ENCODE measurements around the gene MYH11.
"Not testable (repeated sequence)": the region's sequence is repeated elsewhere in the genome, so short reads cannot be mapped to it uniquely, and the experiment has no call there.

Gene MYH11

DNA sequence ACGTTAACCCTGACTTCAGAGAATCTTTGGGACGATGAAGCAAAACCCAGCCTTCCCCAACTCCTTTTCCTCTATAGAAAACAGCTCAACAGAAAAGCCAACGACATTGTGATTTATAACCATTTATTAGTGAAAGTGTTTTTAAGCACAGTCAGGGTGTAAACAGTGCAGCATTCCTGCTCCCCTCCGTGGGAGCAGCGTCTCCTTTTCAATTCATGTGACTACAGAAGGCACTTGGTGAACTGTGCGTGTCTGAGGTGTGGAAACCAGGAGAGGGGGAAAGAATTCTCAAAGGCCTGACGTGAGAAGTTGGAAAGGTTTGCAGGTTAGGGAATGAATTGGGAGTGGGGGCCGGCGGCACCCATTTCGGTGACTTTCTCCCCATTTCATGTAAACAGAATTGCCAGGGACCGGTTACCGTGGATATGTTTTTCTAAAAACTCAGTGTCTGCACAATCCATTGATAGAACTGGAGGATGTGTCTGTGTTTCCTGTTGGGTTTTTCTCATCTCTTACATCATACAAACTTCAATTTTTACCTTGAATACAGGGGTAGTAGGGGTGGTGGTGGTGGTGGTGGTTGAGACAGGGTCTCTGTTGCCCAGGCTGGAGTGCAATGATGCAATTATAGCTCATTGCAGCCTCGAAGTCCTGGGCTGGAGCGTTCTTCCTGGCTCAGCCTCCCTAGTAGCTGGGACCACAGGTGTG is 153.6 kb downstream of the MYH11 start:
- no peak for DNase-seq

DNA sequence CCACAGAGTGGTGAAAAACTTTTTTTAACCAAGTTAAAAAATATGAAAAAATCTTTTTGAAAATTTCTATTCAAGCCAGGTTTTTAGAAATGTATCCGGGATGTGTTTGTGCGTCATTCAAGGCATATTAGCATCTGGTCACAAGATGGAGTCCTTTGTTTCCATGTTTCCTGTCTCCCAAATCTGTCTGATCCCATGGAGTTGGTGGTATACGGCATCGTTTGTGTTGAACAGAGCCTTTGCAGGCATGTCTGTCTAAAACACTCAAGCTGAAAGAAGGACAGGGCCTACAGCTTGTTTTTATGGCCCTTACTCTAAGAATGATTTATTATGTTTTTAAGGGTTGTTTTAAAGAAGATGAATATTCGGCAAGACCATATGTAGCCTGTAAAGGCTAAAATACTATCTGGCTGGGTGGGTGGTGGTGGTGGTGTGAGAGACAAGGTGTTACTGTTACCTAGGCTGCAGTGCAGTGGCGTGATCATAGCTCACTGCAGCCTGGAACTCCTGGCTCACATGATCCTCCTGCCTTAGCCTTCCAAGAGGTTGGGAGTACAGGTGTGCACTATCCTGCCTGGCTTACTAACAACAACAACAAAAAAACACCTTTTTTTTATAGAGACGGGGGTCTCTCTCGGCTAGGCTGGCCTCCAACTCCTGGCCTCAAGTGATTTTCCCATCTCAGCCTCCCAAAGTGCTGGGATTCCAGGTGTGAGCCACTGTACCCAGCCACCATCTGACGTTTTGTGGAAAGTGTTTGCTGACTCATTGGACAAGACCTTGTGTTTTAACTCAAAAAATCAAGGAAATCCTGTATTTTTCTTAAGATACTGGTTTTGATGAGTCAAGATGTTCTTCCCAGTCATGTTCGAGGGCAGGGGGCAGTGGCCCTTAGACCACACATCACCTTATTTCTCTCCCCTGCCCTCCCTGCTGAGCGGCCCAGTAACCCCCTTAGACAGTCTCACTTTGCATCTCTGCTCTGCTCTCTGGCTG is 154.6 kb downstream of the MYH11 start:
- no peak for DNase-seq

DNA sequence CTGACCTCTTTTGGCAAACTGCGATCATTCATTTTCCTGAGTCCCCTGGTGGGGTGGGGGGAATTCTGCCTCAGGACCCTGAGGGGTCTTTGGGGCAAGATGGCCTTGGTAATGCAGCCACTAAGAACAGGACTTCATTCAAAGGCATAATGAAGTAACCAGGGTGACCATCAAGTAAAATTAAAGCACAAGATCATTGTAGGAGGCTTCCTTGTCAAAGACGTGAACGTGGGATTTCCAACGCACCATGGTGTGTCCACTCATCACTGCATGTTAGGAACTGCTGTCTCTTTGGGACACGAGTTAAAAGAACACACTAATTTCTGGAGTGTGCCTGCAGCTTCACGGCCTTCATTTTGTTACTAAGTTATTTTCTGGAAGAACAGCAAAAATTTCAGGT is 155.5 kb downstream of the MYH11 start:
- no peak for DNase-seq

DNA sequence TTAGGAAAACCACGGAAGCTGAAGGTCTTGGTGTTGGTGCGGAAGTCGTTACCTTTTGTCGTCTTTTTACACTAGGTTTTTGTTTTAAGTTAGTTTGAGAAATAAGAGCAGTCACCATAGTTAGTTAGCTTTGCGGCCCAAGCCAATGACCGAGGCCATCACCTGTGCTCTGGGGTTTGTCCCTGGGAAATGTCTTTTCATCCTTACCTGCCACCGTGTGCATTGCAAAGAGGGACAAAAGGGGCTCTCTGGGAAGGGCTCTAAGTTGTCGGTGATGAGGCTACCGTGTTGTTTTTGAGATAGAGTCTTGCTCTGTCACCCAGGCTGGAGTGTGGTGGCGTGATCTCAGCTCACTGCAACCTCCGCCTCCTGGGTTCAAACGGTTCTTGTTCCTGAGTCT is 157.0 kb downstream of the MYH11 start:
- no peak for DNase-seq

DNA sequence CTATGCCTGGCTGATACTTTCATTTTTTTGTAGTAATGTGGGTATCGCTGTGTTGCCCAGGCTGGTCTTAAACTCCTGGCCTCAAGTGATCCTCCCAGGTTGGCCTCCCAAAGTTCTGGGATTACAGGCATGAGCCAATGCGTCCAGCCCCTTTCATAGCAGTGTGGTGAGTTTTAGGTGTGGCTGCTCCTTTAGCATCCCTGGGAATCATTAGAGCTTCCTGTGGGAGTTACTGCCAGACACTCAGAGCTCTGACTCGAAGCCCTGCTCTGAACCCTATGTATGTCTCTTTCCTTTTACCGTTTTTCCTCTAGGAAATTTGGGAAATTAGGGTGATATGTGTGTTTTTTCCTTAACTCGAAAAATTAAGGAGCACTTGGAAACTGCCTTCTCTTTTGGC is 162.3 kb downstream of the MYH11 start:
- no peak for DNase-seq

DNA sequence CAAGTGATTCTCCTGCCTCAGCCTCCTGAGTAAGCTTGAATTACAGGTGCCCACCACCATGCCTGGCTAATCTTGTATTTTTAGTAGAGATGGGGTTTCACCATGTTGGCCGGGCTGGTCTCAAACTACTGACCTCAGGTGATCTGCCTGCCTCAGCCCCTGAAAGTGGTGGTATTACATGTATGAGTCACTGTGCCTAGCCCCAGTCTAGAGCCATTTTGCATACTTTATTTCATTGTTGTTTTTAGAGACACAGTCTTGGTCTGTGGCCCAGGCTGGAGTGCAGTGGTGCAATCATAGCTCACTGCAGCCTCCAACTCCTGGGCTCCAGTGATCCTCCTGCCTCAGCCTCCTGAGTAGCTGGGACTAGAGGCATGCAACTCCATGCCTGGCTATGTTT is 164.3 kb downstream of the MYH11 start:
- DNase-seq: not testable (repeated sequence)

DNA sequence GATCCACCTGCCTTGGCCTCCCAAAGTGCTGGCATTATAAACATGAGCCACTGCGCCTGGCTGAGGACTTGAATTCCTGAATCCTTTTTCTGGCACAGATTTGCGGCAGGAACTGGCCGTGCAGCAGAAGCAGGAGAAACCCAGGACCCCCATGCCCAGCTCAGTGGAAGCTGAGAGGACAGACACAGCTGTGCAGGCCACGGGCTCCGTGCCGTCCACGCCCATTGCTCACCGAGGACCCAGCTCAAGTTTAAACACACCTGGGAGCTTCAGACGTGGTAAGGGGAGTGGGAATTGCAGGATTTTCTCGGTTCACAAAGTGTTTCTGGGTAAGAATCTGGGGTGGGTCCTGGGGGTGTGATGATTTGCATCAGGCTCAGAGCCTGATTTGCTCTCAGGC is 165.8 kb downstream of the MYH11 start:
- DNase-seq: no peak

DNA sequence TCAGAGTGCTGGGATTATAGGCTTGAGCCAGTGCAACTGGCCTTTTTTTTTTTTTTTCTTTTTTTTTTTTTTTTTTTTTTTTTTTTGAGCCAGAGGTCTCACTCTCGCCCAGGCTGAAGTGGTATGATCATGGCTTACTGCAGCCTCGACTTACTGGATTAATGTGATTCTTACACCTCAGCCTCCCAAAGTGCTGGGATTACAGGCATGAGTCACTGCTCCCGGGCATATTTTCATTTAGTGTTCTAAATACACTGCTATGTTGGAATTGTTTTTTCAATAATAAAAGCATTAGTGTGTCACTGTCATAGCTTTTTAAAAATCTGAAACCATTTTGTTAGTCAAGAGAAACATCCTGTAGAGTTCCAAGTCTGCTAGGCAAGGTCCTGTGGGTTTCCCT is 166.5 kb downstream of the MYH11 start:
- no peak for DNase-seq

DNA sequence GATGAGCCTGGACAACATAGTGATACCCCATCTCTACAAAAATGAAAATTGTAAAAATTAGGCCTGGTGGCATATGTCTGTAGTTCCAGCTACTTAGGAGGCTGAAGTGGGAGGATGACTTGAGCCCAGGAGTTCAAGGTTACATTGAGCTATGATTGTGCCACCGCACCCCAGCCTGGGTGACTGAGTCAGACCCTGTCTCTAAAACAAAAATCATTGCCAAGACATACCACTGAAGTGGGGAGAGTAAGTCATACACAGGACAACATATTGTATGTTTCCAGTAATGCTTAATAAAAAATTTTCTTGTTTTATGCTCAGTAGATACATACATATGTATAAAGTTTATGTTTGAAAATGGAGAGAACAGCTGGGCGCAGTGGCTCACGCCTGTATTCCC is 167.5 kb downstream of the MYH11 start:
- no peak for DNase-seq

DNA sequence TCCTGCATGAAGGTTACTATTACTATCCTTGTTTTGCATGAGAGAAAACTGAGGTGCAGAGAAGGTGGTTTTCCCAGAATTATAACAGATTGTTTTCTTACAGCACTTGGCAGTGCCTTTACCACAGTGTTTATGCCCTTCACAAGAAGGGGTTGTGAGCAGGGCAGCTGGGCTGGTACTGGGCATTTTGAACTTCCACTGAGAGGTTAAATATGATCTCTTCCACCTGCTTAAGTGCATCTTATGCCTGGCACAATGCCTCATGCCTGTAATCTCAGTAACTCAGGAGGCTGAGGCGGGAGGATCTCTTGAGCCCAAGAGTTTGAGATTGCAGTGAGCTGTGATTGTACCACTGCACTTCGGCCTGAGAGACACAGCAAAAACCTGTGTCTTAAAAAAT is 170.5 kb downstream of the MYH11 start:
- no peak for DNase-seq

DNA sequence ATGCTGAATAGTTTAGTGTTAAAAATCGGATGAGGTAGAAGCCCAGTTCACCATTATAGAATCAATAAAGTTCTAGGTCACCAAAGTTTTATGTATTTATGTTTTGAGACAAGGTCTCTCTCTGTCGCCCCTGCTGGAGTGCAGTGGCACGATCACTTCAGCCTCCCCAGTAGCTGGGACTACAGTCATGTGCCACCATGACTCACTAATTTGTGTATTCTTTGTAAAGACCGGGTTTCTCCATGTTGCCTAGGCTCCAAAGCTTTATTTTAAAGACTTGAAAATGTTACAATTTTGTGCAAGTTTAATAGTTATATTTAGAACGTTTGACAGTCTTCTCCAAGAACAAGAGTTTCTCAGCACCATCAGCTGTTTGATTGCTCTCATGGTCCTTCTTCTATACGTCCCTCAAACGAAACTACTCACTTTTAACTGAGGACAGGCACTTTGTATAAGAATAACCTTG is 174.7 kb downstream of the MYH11 start:
- no peak for DNase-seq

DNA sequence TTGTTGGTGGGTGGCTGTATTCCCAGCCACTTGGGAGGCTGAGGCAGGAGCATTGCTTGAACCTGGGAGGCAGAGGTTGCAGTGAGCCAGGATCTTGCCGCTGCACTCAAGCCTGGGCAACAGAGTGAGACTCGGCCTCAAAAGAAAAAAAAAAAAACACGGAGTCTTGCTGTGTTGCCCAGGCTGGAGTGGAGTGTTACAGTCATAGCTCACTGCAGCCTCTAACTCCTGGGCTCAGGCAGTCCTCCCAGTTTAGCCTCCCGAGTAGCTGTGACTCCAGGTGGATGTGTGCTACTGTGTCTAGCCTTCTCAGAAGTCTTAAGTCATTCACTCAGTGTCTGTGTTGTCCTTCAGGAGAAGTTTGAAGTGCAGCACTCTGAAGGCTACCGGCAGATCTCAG is 179.4 kb downstream of the MYH11 start:
- DNase-seq: no peak

DNA sequence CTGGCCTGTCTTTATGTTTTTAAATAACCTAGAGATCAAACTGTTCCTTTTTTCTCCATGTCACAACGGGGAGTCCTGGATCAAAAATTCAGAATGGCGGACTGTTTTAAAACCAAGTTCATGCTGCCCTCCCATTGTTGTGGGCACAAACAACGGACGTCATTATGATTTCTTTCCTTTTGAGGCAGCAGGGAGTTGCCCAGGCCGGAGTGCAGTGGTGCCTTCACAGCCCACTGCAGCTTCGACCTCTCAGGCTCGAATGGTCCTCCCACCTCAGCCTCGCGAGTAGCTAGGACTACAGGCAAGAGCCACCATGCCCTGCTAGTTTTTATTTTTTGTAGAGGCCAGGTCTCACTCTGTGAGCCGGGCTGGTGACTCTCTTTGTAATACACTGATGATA is 180.3 kb downstream of the MYH11 start:
- no peak for DNase-seq

DNA sequence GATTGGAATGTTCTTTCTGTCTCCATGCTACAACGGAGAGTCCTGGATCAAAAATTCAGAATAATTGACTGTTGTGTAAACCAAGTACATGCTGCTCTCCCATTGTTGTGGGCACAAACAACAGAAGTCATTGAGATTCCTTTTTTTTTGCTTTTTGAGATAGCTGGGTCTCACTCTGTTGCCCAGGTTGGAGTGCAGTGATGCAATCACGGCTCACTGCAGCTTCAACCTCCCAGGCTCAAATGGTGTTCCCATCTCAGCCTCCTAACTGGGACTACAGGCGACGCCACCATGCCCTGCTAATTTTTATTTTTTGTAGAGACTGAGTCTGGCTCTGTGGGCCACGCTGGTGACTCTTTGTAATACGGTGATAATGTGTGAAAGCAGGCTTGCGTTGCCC is 182.3 kb downstream of the MYH11 start:
- DNase-seq: no peak

DNA sequence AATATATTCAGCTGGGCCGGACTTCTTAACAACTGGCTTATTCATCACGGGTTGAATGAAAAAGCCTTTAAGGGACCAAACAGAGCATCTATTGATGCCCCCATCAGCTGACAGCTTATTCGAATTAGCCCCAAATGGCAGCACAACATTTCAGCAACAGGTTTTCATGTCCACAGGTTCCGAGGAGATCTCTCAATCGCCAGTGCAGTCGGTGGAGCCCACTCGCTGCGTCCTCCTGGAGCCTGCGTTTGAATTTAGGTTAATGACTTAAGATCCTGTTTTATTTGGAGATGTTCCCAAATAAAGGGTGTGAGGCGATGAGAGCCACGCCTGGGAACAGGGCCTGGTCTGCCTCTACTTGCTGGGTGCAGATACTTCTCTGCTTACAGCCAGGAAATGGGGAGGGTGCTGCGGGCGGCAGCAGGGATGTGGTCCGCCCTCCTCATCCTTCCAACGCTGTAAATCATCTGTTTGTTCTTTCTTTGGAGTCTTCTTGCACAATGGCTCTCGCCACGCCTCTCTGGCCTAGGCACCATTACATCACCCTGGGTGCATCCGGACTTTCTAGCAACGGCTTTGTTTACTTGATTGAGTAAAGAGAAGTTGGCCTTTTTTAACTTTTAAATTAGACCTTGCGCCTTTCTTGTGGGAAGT is 184.2 kb downstream of the MYH11 start:
- DNase-seq: peak; percentile 99

DNA sequence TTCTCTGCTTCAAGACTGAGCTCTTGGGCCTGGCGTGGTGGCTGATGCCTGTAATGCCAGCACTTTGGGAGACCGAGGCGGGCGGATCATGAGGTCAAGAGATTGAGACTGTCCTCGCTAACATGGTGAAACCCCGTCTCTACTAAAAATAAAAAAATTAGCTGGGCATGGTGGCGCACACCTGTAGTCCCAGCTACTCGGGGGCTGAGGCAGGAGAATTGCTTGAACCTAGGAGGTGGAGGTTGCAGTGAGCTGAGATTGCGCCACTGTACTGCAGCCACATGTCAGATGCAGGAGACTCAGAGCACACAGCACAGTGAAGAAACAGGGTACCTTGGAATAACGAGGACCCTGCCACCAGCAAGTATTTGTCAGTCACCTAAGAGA is 184.7 kb downstream of the MYH11 start:
- DNase-seq: not testable (repeated sequence)

DNA sequence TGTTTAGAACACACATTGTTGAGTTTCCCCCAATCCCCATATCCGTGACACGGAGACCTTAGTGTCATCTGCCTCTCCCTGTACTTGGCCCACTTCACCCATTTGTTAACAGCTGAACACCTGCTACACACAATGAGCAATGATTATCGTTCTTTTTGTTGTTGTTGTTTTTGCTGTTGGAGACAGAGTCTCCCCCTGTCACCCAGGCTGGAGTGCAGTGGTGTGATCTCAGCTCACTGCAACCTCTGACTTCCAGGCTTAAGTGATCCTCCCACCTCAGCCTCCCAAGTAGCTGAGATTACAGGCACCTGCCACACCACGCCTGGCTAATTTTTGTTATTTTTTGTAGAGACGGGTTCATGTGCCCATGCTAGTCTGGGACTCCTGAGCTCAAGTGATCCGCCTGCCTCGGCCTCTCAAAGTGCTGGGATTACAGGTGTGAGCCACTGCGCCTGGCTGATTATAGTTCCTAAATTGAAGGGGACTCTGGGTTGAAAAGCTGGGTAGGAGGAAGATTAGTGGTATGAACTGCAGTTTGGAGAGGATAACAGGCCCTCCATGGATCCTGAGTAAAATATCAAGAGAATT is 185.2 kb downstream of the MYH11 start:
- DNase-seq: peak; percentile 17

DNA sequence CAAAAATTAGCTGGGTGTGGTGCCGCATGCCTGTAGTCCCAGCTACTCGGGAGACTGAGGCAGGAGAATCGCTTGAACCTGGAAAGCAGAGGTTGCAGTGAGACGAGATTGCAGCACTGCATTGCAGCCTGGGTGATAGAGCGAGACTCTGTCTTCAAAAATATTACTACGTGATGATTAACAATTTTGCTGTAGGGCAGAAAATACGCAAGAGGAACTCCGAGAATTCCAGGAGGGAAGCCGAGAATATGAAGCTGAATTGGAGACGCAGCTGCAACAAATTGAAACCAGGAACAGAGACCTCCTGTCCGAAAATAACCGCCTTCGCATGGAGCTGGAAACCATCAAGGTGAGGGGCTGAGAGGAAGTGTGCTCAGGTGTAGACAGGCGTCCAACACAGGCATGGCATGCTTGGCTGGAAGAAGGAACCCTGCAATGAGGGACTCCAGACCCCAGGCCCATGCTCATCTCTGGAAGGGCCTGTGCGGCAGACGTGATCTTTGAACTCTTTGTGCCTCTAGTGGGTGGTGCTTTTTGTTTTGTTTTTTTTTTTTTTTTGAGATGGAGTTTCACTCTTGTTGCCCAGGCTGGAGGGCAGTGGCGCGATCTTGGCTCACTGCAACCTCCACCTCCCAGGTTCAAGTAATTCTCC is 189.6 kb downstream of the MYH11 start:
- DNase-seq: no peak

DNA sequence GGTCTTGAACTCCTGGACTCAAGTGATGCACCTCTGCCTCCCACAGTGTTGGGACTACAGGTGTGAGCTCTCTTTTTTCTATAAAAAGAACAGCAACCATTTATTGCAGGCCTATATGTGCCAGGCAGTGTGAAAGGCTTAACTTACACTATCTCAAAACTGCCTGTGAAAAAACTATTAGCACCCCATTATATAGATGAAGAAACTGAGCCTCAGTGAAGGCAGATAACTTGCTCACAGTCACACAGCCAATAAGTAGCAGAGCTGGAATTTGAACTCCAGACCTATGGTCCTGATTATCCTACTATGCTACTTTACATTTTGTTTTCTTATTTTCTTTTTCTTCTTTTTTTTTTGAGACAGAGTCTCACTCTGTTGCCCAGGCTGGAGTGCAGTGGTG is 191.7 kb downstream of the MYH11 start:
- DNase-seq: no peak

DNA sequence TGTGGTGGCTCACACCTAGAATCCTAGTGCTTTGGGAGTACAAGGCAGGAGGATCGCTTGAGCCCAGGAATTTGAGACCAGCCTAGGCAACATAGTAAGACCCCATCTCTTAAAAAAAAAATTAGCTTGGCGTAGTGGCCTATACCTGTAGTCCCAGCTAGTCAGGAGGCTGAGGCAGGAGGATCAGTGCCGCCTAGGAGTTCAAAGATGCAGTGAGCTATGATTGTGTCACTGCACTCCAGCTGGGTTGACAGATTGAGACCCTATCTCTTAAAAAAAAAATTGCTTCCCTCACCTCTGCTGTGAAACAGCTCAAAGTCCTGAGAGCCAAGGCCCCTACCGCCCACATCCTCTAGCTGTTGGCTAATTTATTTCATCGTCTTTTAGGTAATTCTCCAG is 196.6 kb downstream of the MYH11 start:
- no peak for DNase-seq

DNA sequence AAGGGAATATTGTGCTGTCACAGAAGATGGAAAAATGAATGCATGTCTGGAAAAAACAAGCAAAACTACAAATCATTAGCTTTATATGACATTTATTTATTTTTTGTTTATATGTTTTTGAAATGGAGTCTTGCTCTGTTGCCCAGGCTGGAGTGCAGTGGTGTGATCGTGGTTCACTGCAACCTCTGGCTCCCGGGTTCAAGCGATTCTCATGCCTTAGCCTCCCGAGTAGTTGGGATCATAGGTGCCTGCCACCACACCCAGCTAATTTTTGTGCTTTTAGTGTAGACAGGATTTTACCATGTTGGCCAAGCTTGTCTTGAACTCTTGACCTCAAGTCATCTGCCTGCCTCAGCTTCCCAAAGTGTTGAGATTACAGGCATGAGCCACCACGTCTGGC is 198.3 kb downstream of the MYH11 start:
- DNase-seq: no peak

DNA sequence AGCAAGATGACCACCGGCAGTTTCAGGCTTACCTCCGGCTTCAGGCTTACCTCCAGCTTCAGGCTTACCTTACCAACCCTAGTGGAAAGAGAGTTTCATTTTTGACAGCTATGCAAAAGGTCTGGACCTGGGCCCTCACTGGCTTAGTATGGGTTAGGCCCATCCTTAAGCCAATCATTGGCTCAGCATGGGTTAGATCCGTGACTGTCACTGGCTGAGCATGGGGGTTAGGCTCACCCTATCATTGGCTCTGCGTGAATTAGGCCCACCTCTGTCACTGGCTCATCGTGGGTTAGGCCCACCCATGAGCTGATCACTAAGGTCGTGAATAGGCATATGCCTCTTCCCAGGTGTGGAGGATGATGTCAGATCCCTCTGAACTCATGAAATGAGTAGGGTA is 198.7 kb downstream of the MYH11 start:
- DNase-seq: no peak

DNA sequence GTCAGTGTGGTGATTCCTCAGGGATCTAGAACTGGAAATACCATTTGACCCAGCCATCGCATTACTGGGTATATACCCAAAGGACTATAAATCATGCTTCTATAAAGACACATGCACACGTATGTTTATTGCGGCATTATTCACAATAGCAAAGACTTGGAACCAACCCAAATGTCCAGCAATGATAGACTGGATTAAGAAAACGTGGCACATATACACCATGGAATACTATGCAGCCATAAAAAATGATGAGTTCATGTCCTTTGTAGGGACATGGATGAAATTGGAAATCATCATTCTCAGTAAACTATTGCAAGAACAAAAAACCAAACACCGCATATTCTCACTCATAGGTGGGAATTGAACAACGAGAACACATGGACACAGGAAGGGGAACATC is 201.3 kb downstream of the MYH11 start:
- not testable (repeated sequence) for DNase-seq
